Head of caudate nucleus (tissue), 42 donors: ENCODE results near the gene SEC24B.

Experiments
- DNase-seq, 42 donors: peaks; one replicate each; pipeline versions ENCODE4 v3.0.0 to v3.0.0-alpha.2; 2020 to 2021; ENCODE audit warnings: mixed read lengths in 7 of 42
- intact Hi-C: fragments of 100-400 bp; cut with DNase I; formaldehyde crosslinking; loops from one replicate; pipeline ENCODE4 v1.15.0; 2022

The SEC24B gene

DNA sequence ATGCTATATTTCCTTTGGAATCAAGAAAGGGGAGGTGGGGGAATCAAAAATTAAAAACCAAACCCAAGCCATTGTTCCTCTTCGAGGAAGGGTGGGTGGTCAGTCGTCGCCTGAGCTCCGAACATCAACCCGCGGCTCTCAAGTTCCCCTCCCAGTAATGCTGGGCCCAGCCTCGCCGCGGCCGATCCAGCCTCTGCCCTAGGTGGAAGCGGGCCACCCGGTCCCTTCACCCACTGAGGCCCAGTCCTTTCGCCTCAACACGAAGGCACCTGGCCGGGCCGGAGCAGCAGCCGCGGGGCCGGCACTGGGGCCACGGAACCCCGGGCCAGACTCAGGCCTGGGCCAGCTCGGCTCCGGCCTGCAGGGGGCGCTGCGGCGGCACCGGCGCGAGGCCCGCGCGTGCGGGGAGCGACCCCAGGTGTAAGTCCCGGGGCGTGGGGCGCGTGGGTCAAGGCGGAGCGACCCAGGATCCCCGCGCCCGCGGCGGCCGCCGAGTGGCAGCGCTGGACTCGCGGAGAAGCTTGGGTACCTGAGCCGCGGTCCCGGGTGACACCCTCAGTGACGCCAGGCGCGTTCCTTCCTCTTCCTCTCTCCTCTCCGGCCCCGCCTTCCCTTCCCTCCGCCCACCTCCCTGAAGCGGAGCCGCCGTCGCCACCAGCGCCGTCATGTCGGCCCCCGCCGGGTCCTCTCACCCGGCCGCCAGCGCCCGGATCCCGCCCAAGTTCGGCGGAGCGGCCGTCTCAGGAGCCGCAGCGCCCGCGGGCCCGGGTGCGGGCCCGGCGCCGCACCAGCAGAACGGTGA lies at the start of gene SEC24B:
SEC24B (plus strand) TSS at position 611 of the 802 bp plus-strand sequence; CDS start at position 666, 55 bp downstream.
- intact Hi-C loops = loop anchor here (10.0 kb wide), 1 partner anchor 121 kb away; no protein-coding TSS in a partner anchor

DNA sequence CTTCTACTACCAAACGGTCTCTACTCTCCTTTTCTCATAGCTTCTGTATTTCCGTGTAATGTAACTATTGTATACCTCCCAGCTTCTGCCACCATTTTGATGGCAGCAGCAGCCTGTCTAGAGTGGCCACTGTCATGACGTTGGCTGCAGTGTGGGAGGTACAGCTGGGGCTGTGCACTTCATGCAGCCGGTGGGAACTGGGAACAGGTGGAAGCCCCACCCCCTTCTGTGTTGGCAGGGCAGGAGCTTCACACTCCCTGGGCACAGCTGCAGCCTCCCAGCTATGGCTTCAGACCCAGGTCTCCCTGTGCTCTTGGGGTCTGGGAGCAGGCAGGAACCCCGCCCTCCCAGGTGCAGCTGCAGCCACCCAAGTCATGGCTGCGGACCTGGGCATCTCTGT lies 49.8 kb upstream of the SEC24B start:
- no peak for DNase-seq
- intact Hi-C loops = no loop called here

More for the DNA sequence above, at the start of gene SEC24B:
- peak; percentile 65 to 96 (median 87) for DNase-seq

DNA sequence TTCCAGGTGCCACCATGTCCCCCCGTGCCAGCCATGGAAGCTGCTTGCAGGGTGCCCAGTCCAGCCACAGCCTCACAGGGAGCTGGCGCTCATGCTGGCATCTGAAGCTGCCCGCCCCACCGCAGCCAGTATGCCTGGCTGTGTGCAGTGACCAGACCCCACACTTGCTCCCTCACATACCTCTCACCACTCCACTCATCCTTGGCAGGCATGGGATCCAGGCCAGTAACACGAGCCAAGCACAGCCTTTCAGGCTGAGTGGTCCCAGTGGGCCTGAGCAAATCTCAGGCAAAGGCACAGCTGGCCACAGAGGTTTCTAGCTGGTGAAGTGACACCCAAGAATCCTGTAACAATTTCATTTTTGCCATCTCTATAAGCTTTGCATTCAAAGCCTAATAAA lies 48.4 kb upstream of the SEC24B start:
- DNase-seq = no peak
- intact Hi-C loops = no loop called here

DNA sequence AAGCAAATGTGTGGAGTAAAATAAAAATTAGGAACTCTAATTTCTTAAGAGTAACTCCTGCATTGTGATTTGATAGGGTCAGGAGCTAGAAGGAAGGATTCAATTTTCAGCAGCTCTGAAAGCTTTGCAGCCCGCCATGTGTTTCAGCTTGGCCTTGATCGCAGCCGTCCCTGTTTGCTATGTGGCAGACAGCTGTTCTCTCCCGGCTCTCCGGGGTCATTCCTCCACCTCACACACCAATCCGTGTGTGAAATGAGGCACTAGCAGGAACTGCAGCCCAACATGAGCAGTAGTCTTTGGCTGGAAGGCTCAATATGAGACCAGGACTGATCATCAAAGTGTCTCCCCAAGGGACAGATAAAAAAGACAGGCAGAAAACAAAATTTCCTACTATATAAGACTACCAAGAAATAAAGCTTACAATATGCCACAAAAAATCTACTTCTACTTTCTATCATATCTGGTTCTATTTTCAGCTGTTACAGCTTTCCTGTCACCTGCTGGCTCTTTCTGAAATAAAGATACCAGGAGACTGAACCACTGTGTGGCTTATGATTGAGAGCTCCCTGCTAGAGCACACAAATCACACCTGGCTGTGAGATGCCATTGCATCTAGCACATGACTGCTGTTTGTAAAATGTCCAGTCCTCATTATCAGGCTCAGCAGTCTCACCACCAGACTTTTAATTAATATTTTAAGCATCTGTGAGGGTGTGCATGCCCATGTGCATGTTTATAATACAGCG lies 44.1 kb upstream of the SEC24B start:
- intact Hi-C loops = no loop called here
- DNase-seq = no peak

DNA sequence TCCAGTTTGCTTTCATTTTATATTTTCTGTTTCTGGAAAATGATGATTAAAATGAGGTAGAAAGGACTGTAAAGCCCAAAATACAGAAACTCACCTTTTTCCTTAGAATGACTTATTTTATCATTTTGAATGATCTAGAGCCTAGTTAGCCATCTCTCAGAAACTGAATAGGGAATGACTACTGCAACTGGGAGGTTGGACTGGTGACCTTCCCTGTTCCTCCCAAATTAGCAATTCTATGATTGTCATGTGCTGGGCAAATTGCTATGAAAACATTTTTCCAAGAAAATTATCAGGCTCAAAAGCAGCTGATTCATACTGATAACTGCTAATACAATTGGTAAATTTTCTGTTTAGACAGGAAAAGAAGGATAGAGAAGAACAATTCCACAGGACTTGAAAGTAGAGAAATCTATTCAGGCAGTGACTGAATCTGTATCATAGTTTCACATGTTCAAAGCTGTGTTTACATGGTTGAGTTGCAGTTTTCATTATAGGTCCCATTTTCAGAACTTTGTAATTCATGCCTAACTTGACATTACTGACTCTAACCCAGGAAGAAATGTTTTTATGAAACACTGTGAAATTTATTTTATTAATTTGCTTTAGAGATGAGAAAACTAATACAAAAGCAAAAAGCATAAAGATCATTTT lies 43.4 kb upstream of the SEC24B start:
- intact Hi-C loops = no loop called here
- DNase-seq = no peak

DNA sequence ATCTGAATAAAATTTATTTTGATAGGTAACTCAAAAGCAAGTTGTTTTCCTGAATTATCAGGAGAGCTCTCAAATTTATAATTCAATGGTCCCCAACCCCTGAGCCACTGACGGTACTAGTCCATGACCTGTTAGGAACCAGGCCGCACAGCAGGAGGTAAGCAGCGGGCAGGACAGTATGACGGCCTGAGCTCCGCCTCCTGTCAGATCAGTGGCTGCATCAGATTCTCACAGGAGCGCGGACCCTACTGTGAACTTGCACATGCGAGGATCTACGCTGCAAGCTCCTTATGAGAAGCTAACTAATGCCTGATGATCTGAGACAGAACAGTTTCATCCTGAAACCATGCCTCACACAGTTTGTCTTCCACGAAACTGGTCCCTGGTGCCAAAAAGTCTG lies 37.9 kb upstream of the SEC24B start:
- intact Hi-C loops = no loop called here
- DNase-seq = no peak

DNA sequence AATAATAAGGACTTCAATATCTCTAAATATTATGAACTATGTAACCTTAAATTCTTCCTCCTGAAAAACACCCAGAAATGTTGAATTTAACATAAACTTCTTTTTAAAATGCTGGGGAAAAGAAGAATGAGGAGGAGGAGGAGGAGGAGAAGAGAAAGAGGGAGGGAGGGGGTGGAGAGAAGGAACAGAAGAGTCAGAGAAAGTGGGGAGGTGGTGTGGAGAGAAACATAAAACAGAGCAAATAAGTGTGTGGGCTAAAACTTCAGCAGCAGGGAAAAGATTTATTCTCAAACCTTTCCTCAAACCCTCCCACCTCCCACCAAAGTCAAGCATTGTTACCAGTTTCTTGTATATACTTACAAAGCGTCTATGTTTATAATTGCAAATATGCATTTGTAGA lies 34.7 kb upstream of the SEC24B start:
- no peak for DNase-seq
- intact Hi-C loops = no loop called here

DNA sequence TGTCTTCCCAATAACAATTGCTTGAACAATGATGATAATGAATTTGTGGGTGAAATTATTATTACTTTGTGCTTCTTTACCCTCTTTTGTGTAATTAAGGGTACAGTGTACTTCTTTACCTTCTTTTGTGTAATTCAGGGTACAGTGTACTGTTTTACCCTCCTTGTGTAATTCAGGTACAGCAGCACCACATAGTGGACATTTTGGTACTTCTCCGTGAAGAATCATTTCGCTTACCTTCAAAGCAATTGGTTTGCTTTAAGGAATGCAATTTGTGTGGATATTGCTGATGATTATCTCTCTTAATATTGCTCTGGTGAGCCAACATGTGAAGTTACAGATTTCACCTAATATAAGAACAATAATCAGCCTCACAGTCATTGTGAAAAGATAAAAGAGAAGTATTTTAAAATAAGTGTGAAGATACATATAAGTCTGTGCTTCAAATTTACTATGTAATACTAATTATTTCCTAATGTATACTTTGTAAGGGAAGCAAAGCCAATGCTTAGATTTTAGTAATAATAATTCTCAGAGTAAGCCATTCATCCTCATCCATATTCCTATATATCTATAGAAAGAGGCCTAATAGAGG lies 27.2 kb upstream of the SEC24B start:
- intact Hi-C loops = loop anchor here (10.0 kb wide), 1 partner anchor 572 kb away; no protein-coding TSS in a partner anchor
- peak in 17 of 42 donors; percentile 13 to 69 (median 46) for DNase-seq

DNA sequence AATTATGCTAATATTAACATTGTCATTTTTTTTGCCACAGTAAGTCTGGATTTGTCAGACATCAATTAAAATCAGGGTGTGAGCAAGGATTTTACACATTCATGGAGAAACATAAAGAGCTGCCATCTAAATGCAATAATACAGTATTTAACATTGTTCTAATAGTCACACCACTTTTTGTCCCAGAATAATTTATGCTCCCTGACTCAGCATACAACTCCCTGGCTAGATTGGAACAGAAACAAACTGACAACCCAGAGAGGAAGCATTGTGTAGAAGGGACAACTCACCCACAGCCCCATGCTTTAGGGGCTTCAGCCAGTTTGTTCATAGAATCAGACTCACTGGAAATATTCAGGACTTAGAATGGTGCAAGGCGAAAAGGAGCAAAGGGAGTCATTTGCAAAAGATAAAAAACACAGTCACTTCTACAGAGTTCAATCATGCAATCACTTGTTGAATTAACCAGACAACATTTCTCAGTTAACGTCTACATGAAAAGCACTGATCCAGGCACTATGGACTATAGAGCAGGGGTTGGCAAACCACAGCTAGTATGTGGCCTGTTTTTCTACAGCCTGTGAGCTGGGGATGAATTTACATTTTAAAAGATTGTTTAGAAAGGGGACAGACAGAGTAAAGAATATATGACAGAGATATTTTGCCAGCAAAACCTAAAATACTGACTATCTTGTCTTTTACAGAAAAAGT lies 26.4 kb upstream of the SEC24B start:
- intact Hi-C loops = loop anchor here (10.0 kb wide), 1 partner anchor 572 kb away; no protein-coding TSS in a partner anchor
- no peak for DNase-seq

DNA sequence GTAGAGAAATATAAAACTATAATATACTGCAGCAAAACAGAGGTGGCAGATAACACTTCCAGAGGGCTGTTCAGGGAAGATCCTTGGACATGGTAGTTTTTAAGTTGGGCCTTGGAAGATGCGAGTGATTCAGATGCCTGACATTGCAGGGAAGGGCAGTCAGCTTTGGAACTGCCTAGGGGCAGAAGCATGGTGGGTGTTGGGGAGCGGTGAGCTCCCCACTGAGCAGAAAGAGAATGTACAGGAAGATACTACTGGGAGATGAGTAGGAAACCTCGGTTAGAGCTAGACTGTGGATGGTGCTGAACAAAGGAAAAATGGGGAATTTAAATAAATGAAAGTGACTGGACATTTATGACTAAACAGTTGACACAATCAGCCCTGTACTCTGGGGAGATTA lies 24.9 kb upstream of the SEC24B start:
- intact Hi-C loops = loop anchor here (10.0 kb wide), 1 partner anchor 574 kb away; no protein-coding TSS in a partner anchor
- DNase-seq = no peak

DNA sequence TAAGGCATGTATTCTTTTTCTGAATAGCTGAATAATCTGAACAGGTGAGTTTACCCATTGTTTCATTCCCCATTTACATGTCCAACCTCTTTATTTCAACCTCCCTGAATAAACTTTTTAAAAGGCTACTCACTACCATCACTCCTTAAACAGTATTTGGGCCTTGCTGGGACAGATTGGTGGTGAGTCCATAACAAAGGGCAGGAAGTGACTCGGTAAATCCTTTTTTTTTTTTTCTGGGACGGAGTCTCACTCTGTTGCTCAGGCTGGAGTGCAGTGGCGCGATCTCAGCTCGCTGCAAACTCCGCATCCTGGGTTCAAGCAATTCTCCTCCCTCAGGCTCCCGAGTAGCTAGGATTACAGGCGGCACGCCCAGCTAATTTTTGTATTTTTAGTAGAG lies 23.4 kb upstream of the SEC24B start:
- no peak for DNase-seq
- intact Hi-C loops = no loop called here

DNA sequence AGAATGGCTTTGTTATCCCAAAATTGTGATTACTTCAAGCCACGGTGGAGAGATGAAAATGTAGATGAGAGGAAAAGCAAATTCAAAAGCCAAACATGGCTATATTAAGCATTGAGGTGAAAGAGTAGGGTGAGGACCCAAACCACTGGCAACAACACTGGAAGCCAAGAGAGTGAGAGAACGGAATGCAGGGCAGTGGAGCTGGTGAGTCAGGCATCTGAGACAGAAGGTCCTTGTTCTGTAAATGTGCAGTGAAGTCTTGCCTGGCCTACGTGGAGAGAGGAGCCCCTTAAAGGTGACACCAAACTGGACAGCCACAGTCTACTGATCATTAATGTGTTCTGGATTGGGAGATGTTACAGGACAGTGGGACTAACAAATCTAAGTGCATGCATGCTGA lies 22.8 kb upstream of the SEC24B start:
- DNase-seq = no peak
- intact Hi-C loops = no loop called here

DNA sequence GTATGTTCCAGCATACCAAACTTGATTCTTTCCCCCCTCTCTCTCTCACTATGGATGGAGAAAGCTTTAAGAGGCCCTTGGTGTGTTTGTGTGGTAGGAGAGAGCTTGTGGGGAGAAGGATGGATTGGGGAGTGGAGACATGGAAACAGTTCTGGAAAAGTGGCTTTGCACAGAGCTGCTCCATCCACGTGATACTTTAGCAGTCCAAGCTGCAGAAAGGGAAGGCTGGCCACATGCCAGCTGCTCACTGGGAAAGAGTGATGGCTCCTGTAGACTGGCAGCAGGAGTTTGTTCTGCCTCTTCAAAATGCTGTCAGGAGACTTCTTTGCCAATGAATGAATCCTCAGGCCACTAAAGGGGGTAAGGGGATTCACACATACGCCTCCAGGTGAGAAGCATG lies 21.7 kb upstream of the SEC24B start:
- intact Hi-C loops = no loop called here
- DNase-seq = peak in 37 of 42 donors; percentile 7 to 74 (median 44)

DNA sequence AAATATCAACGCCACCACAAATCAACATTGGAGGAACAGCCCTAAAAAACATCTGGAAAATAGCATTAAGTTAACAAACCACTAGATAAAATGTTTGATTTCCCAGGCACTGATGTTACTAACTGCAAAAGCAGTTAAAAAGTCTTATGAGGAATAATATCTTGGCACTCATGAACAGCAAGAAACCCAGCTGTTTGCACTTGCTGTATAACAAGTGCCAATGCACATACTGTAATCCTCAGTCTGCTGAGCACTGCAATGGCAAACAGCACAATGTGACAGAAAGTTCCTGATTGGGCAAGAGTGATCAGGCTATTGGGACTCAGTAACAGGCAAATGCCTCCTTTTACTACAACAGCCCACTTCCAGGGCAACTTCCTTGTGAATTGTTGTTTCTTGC lies 20.8 kb upstream of the SEC24B start:
- intact Hi-C loops = no loop called here
- DNase-seq = no peak

DNA sequence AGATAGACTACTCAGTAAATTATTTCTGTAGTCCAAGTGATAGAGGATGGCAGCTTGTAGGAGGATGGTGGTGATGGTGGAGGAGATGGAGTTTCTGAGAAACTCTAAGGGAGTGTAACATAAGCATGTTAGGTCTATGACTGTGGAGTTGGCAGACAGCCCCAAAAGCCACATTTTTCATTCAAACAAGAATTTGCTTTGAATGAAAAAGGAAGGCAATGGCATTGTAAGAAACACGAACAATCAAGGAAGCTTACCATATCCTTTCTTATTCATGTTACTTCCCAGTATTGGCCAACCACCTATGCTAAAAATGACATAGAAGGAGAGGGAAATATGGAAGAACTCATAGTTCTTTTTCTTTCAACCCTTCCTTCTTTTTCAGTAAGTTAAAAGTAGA lies 18.7 kb upstream of the SEC24B start:
- no peak for DNase-seq
- intact Hi-C loops = no loop called here

DNA sequence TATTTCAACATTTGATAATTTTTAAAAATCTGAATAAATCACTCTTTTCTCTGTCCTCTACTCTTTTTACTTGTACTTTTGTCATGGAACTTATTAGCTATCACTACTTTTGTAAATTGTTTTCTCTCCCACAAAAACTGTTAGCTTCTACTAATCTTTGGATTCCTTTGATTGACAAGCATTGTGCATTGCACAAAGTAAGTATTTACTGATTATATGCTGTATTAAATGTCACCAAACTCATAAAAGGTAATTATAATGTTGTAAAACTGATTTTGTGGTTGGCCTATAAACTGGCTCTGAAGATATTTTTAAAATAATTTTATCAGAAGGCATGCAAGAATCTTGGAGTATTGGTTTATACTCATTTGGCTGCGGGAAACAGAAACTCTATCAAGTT lies 15.0 kb upstream of the SEC24B start:
- DNase-seq = no peak

DNA sequence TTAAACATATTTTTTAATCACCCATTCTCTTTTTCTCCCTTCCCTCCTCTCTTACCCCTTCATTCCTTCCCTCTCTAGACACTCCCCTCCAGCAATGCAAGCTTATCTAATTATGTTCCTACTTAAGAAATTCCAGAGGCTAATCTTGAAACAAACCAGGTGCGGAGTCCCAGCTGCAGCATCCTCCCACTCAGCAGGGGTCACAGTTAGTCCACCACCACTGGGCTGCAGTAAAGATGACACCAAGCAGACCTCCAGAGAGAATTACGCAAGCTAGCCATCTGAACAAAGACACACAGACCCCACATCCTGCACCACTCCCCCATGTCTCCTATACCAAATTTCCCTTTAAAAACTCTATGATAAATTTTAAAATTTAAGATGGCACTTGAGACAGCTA lies 13.9 kb upstream of the SEC24B start:
- intact Hi-C loops = loop anchor here (10.0 kb wide), 2 partner anchors 245 to 555 kb away; no protein-coding TSS in a partner anchor
- DNase-seq = no peak

More for the DNA sequence above, 15.0 kb upstream of the SEC24B start:
- intact Hi-C loops = no loop called here

DNA sequence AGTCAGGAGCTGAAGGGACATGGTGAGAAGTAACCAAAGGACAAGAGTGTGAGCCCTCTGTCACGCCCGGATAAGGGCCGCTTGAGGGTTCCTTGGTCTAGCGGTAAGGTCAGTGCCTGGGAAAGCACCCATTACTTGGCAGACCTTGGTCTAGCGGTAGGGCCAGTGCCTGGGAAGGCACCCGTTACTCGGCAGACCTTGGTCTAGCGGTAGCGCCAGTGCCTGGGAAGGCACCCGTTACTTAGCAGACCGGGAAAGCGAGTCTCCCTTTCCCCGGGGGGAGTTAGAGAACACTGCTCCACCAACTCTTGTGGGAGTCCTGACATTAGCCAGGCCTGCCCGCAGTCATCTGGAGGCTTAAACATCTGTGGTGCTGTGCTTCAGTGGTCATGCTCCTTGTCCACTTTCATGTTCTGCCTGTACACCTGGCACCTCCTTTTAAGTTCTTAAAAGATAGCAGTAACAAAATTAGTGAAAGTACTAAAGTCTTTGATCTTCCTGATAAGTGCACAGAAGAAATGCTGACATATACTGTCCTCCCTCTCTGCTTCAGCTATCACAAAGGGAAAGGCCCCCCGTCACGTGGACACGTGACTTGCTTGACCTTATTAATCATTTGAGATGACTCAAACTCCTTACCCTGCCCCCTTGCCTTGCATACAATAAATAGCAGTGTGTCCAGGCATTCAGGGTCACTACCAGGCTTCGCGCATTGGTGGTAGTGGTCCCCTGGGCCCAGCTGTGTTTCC lies 9.3 kb upstream of the SEC24B start:
- intact Hi-C loops = loop anchor here (10.0 kb wide), 2 partner anchors 241 to 551 kb away; no protein-coding TSS in a partner anchor
- no peak for DNase-seq
